ENCODE data around the gene NUBP2. TPM values are rescaled to one million over a fixed set of nuclear protein-coding genes. Genes with fewer than 3 reads are reported as not detected.

Gene NUBP2
- polyA plus RNA-seq, 2 of the 4 experiments (the other 2 are of a cell fraction), result 24.7 to 65.3 TPM

DNA sequence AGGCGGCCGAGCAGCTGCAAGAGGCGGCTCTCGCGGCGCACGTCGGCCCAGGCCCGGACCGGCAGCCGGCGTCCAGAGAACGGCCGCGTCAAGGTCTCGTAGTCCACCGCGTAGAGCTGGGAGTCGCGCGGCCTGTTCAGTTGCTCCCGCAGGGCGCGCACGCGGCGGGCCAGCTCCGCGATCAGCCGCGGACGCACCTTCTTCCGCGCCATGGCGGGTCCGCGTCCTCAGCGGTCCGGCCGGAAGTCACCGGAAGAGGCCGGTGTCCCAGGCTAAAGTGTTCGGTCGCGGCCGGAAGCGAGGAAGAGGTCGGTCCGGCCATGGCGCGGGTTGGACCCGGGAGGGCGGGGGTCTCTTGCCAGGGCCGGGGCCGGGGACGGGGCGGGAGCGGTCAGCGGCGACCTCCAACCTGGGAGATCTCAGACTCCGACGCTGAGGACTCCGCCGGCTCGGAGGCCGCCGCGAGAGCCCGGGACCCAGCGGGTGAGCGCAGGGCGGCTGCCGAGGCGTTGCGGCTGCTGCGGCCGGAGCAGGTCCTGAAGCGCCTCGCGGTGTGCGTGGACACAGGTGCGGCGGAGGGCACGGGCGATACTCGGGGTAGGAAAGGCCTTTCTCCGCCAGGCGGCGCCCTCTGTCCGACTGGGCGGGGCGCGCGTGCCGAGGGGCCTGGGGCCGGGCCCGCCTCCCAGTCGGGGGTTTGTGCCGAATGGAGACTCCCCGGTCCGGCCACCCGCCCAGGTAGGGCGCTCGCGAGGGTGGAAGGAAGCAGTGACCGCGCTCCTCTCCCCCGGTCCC lies 9.7 kb upstream of the NUBP2 start, which contains the start of gene MRPS34 (continued):
- TF ChIP-seq NR3C1 (IDR thresholded peaks at IDR 0.05) (no peak), NFE2L2 (conservative IDR thresholded peaks at IDR 0.05; ENCODE audit: low read length) (no peak), ZC3H11A (IDR thresholded peaks at IDR 0.05) (no peak), EP300 (IDR thresholded peaks at IDR 0.05) (no peak), RARB (CRISPR knock-in tag; IDR thresholded peaks at IDR 0.05) (no peak), RAD21 (conservative IDR thresholded peaks at IDR 0.05 in 1 of 2, IDR thresholded peaks at IDR 0.05 in 1 of 2) (peak; percentile 42 to 63; a peak in 4 of 5 replicates), HOXA7 (CRISPR knock-in tag; IDR thresholded peaks at IDR 0.05) (no peak), MAZ (IDR thresholded peaks at IDR 0.05; ENCODE audit: borderline replicate concordance, low read depth, low read length) (0 out of 2 replicates have a peak, but pooled peaks have one; percentile 66), CBX8 (IDR thresholded peaks at IDR 0.05) (no peak), HOXB5 (CRISPR knock-in tag; IDR thresholded peaks at IDR 0.05) (0 out of 2 replicates have a peak, but pooled peaks have one; percentile 68), ESRRA (IDR thresholded peaks at IDR 0.05; ENCODE audit: borderline replicate concordance, low read length) (no peak), KDM1A (IDR thresholded peaks at IDR 0.05; ENCODE audit: low read depth) (no peak), RFX5 (IDR thresholded peaks at IDR 0.05) (no peak), EHF (CRISPR knock-in tag; IDR thresholded peaks at IDR 0.05) (no peak), ZFP36 (IDR thresholded peaks at IDR 0.05; ENCODE audit: borderline replicate concordance, partially characterized antibody) (no peak), EHMT2 (IDR thresholded peaks at IDR 0.05; ENCODE audit: low read depth) (no peak), MAFK (IDR thresholded peaks at IDR 0.05; ENCODE audit: partially characterized antibody) (no peak), MYC (IDR thresholded peaks at IDR 0.05; ENCODE audit: borderline replicate concordance, low read length) (peak; percentile 50; the same call in 1 of the 2 replicates), POLR2A (IDR thresholded peaks at IDR 0.05; ENCODE audit: low read length) (peak; percentile 88), HDAC2 (IDR thresholded peaks at IDR 0.05) (no peak), RNF2 (IDR thresholded peaks at IDR 0.05; ENCODE audit: borderline replicate concordance, low read depth) (no peak; the same call in 1 of the 2 replicates), JUNB (IDR thresholded peaks at IDR 0.05) (no peak)
- TF ChIP-seq, protein P1, sequence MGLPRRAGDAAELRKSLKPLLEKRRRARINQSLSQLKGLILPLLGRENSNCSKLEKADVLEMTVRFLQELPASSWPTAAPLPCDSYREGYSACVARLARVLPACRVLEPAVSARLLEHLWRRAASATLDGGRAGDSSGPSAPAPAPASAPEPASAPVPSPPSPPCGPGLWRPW (IDR thresholded peaks at IDR 0.05), result no peak
- TF ChIP-seq, protein P2, sequence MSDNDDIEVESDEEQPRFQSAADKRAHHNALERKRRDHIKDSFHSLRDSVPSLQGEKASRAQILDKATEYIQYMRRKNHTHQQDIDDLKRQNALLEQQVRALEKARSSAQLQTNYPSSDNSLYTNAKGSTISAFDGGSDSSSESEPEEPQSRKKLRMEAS (IDR thresholded peaks at IDR 0.05), result peak; percentile 92
- TF ChIP-seq, protein P3, sequence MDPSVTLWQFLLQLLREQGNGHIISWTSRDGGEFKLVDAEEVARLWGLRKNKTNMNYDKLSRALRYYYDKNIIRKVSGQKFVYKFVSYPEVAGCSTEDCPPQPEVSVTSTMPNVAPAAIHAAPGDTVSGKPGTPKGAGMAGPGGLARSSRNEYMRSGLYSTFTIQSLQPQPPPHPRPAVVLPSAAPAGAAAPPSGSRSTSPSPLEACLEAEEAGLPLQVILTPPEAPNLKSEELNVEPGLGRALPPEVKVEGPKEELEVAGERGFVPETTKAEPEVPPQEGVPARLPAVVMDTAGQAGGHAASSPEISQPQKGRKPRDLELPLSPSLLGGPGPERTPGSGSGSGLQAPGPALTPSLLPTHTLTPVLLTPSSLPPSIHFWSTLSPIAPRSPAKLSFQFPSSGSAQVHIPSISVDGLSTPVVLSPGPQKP (IDR thresholded peaks at IDR 0.05; ENCODE audit: low read depth, low read length), result 0 out of 2 replicates have a peak, but pooled peaks have one; percentile 6
- TF ChIP-seq, protein P4, sequence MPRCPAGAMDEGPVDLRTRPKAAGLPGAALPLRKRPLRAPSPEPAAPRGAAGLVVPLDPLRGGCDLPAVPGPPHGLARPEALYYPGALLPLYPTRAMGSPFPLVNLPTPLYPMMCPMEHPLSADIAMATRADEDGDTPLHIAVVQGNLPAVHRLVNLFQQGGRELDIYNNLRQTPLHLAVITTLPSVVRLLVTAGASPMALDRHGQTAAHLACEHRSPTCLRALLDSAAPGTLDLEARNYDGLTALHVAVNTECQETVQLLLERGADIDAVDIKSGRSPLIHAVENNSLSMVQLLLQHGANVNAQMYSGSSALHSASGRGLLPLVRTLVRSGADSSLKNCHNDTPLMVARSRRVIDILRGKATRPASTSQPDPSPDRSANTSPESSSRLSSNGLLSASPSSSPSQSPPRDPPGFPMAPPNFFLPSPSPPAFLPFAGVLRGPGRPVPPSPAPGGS (IDR thresholded peaks at IDR 0.05), result peak; percentile 68; the same call in 2 of the 3 replicates
- TF ChIP-seq, protein P5, sequence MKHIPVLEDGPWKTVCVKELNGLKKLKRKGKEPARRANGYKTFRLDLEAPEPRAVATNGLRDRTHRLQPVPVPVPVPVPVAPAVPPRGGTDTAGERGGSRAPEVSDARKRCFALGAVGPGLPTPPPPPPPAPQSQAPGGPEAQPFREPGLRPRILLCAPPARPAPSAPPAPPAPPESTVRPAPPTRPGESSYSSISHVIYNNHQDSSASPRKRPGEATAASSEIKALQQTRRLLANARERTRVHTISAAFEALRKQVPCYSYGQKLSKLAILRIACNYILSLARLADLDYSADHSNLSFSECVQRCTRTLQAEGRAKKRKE (CRISPR knock-in tag; IDR thresholded peaks at IDR 0.05; ENCODE audit: low read depth), result 0 out of 2 replicates have a peak, but pooled peaks have one; percentile 30

Data from A549 (cell line).